IMR-90 (cell line): ENCODE results near the gene WDR89. TPM values are rescaled to one million over a fixed set of nuclear protein-coding genes. Genes with fewer than 3 reads are reported as not detected.

Experiments used
- ATAC-seq: fragments of 200-7000 bp; cut with Tn5 transposase; 2 replicates; pipeline ENCODE4 v1.9.1; 2020; ENCODE audit warnings: low read depth, mild to moderate bottlenecking, moderate library complexity
- BruUV-seq: library from RNA; stranded (reverse); fragments of 400-500 nt; replicated peaks from 2 replicates; lab custom pipeline; 2021; lab: Mats Ljungman, UMichigan
- CTCF ChIA-PET: fragments of 300-600 bp; formaldehyde crosslinking; extraction: SDS; loops from one replicate; lab custom pipeline; 2021; ENCODE audit warnings: antibody characterized with exemption; lab: Yijun Ruan, JAX
- POLR2A ChIA-PET: fragments of 300-600 bp; sonication (Branson Sonifier 250); formaldehyde crosslinking; loops from one replicate; lab custom pipeline; 2022; ENCODE audit warnings: antibody characterized with exemption; ENCODE audit not compliant: unreplicated experiment; lab: Charles Lee
- DNase-seq: peaks from one replicate; pipeline ENCODE4 v3.0.0; 2013
- H2AFZ ChIP-seq: replicated peaks from 2 replicates; pipeline ENCODE3; 2013; ENCODE audit warnings: low read length, mild to moderate bottlenecking; ENCODE audit not compliant: poor library complexity
- H2AK5ac ChIP-seq: 2 replicates; pipeline ENCODE4 v1.6.1; 2013; ENCODE audit warnings: low read depth, low read length, inconsistent platforms
- H2AK9ac ChIP-seq: replicated peaks from 2 replicates; pipeline ENCODE3; 2013; ENCODE audit warnings: mild to moderate bottlenecking, low read depth, low read length, moderate library complexity; ENCODE audit not compliant: poor library complexity
- H2BK120ac ChIP-seq: 2 replicates; pipeline ENCODE4 v1.6.1; 2013; ENCODE audit warnings: low read depth, low read length, inconsistent platforms
- H2BK15ac ChIP-seq: 3 replicates; pipeline ENCODE4 v1.6.1; 2013; ENCODE audit warnings: low read depth, low read length, inconsistent platforms
- H2BK20ac ChIP-seq: 2 replicates; pipeline ENCODE4 v1.6.1; 2013; ENCODE audit warnings: low read depth, mild to moderate bottlenecking, inconsistent platforms, low read length, moderate library complexity
- H2BK5ac ChIP-seq: 2 replicates; pipeline ENCODE4 v1.6.1; 2013; ENCODE audit warnings: mild to moderate bottlenecking, low read depth, low read length, inconsistent platforms; ENCODE audit not compliant: poor library complexity, severe bottlenecking
- H3K14ac ChIP-seq: replicated peaks from 2 replicates; pipeline ENCODE4 v1.6.1; 2013; ENCODE audit warnings: low read depth, low read length, inconsistent platforms
- H3K18ac ChIP-seq: 2 replicates; pipeline ENCODE4 v1.6.1; 2013; ENCODE audit warnings: low read depth, low read length, control low read depth
- H3K23ac ChIP-seq: 2 replicates; pipeline ENCODE4 v1.6.1; 2013; ENCODE audit warnings: low read depth, low read length, inconsistent platforms
- H3K27ac ChIP-seq: 2 replicates; pipeline ENCODE4 v1.5.1; 2013; ENCODE audit warnings: mild to moderate bottlenecking, control low read depth, low read length; ENCODE audit not compliant: insufficient read depth
- H3K27me3 ChIP-seq: 2 replicates; pipeline ENCODE4 v1.6.1; 2013; ENCODE audit warnings: low read length; ENCODE audit not compliant: control insufficient read depth, insufficient read depth
- H3K36me3 ChIP-seq: 2 replicates; pipeline ENCODE4 v1.6.1; 2013; ENCODE audit warnings: low read length, mixed read lengths; ENCODE audit not compliant: control insufficient read depth, insufficient read depth
- H3K4ac ChIP-seq: 2 replicates; pipeline ENCODE4 v1.6.1; 2013; ENCODE audit warnings: low read depth, low read length, inconsistent platforms
- H3K4me1 ChIP-seq: 2 replicates; pipeline ENCODE4 v1.6.1; 2013; ENCODE audit warnings: low read length, mixed read lengths; ENCODE audit not compliant: control insufficient read depth, insufficient read depth
- H3K4me2 ChIP-seq: 2 replicates; pipeline ENCODE4 v1.6.1; 2013; ENCODE audit warnings: low read depth, mild to moderate bottlenecking, control low read depth, low read length, moderate library complexity
- H3K4me3 ChIP-seq: 2 replicates; pipeline ENCODE4 v1.5.1; 2013; ENCODE audit warnings: low read depth, mild to moderate bottlenecking, control low read depth, low read length, moderate library complexity; ENCODE audit not compliant: insufficient read depth
- H3K56ac ChIP-seq: 2 replicates; pipeline ENCODE4 v1.6.1; 2013; ENCODE audit warnings: low read length, inconsistent platforms; ENCODE audit not compliant: insufficient read depth; ENCODE audit errors: extremely low read depth
- H3K79me1 ChIP-seq, 2 experiments: 2 replicates each; pipeline ENCODE4 v1.6.1; 2013; ENCODE audit warnings: low read length in 2 of 2, inconsistent platforms in 1 of 2, low read depth in 1 of 2
- H3K9ac ChIP-seq: 2 replicates; pipeline ENCODE4 v1.6.1; 2013; ENCODE audit warnings: low read depth, low read length, control low read depth
- H3K9me1 ChIP-seq: 2 replicates; pipeline ENCODE4 v1.6.1; 2013; ENCODE audit warnings: low read length, inconsistent platforms; ENCODE audit not compliant: insufficient read depth
- H3K9me3 ChIP-seq: 2 replicates; pipeline ENCODE4 v1.6.1; 2013; ENCODE audit warnings: low read length; ENCODE audit not compliant: control insufficient read depth, insufficient read depth
- H4K20me1 ChIP-seq: 2 replicates; pipeline ENCODE4 v1.6.1; 2013; ENCODE audit warnings: low read length, inconsistent platforms; ENCODE audit not compliant: insufficient read depth
- H4K5ac ChIP-seq: 2 replicates; pipeline ENCODE4 v1.6.1; 2013; ENCODE audit warnings: mild to moderate bottlenecking, low read depth, low read length, control low read depth
- H4K8ac ChIP-seq, 2 experiments: 2 replicates each; pipeline ENCODE4 v1.6.1; 2013; ENCODE audit warnings: low read depth in 2 of 2, low read length in 2 of 2, control low read depth in 1 of 2, inconsistent platforms in 1 of 2
- H4K91ac ChIP-seq: 2 replicates; pipeline ENCODE4 v1.6.1; 2013; ENCODE audit warnings: low read depth, low read length, inconsistent platforms; ENCODE audit not compliant: insufficient read depth
- ELK1 ChIP-seq: fragments of 150-350 bp; IDR thresholded peaks from 2 replicates; pipeline ENCODE4 v1.6.1; 2016; ENCODE audit warnings: low read depth, mild to moderate bottlenecking, low read length, moderate library complexity, borderline replicate concordance
- MAFK ChIP-seq: IDR thresholded peaks from 2 replicates; pipeline ENCODE4 v1.6.1; 2012; ENCODE audit warnings: low read depth, low read length, improper control_type of control experiment
- MAZ ChIP-seq: IDR thresholded peaks from 2 replicates; pipeline ENCODE4 v1.6.1; 2012; ENCODE audit warnings: low read depth, mild to moderate bottlenecking, low read length, improper control_type of control experiment, moderate library complexity, borderline replicate concordance
- RCOR1 ChIP-seq: IDR thresholded peaks from 2 replicates; pipeline ENCODE4 v1.6.1; 2012; ENCODE audit warnings: mild to moderate bottlenecking, low read length, improper control_type of control experiment; ENCODE audit not compliant: insufficient replicate concordance
- RFX5 ChIP-seq: IDR thresholded peaks from 2 replicates; pipeline ENCODE4 v1.8.0; 2012; ENCODE audit warnings: low read depth, mild to moderate bottlenecking, low read length, moderate library complexity
- USF2 ChIP-seq: fragments of 150-350 bp; IDR thresholded peaks from 2 replicates; pipeline ENCODE4 v1.6.1; 2017; ENCODE audit warnings: mild to moderate bottlenecking, antibody characterized with exemption, low read length, low read depth
- WGBS, 2 experiments: methylation state at CpG; one replicate each; pipeline versions ENCODE4 v1.1.5 to v1.1.7; 2013; ENCODE audit warnings: missing lambda C conversion rate in 2 of 2; ENCODE audit not compliant: insufficient read length in 1 of 2; ENCODE audit errors: extremely low coverage in 2 of 2; 5-methylcytosine and 5-hydroxymethylcytosine counted together
- dilution Hi-C: fragments of 300-500 bp; cut with HindIII; formaldehyde crosslinking; loops from one replicate; pipeline ENCODE4 v1.14.3; 2018; ENCODE audit warnings: low sequenced_read_pairs; ENCODE audit not compliant: unreplicated experiment
- in situ Hi-C: fragments of 300-500 bp; cut with MboI; formaldehyde crosslinking; loops from 3 replicates; pipeline ENCODE4 v1.14.3; 2019; ENCODE audit warnings: low sequenced_read_pairs, inconsistent platforms, mixed read lengths
- intact Hi-C: fragments of 100-400 bp; cut with micrococcal nuclease; formaldehyde crosslinking; loops from 2 replicates; pipeline ENCODE4 v1.10.0; 2022
- polyA plus RNA-seq, 3 experiments: library from polyadenylated mRNA; depleted of rRNA; stranded (reverse); fragments of >200 nt; gene quantifications; 2 replicates each; pipeline ENCODE4 v1.2.3, GENCODE V29; 2012; ENCODE audit warnings: low replicate concordance in 1 of 3
- total RNA-seq: library from RNA; depleted of rRNA; stranded (reverse); fragments of >200 nt; gene quantifications from 2 replicates; pipeline ENCODE4 v1.2.3, GENCODE V29; 2012

Gene WDR89
- total and polyA plus RNA-seq, 2 of the 4 experiments (the other 2 are of a cell fraction) = 4.3 to 10.2 TPM

GRCh38 chr14:63611078-63611477, 30.6 kb downstream of the WDR89 start:
- H3K27me3 ChIP-seq = no peaks in the 10 kb centered on the region
- no peak overlapping the region for H2BK20ac ChIP-seq
- ATAC-seq (no peak), DNase-seq (no peak)
- no peak overlapping the region for H3K4me3 ChIP-seq
- BruUV-seq = no TSS peak
- ChIA-PET CTCF (no interaction called here), POLR2A (no interaction called here)
- no peak overlapping the region for H4K5ac ChIP-seq
- TF ChIP-seq MAFK (no peak), ELK1 (no peak), RFX5 (no peak), USF2 (no peak), RCOR1 (no peak), MAZ (no peak)
- in situ Hi-C loops = no loop called here
- H2AK9ac ChIP-seq = no peak overlapping the region
- no peak overlapping the region for H3K23ac ChIP-seq
- H3K4me2 ChIP-seq = no peak overlapping the region
- H3K36me3 ChIP-seq = 0 out of 2 replicates have a peak, but pooled peaks cover 3% of the 10 kb centered on the region
- no peak overlapping the region for H4K91ac ChIP-seq
- no peak overlapping the region for H3K4ac ChIP-seq
- dilution Hi-C loops = no loop called here
- H2AK5ac ChIP-seq = no peak overlapping the region; the same call in 1 of the 2 replicates
- no peak overlapping the region for H2BK120ac ChIP-seq
- peaks cover 9 to 34% of the 10 kb centered on the region in 2 experiments for H3K79me1 ChIP-seq
- H3K9me1 ChIP-seq = peaks cover 2% of the 10 kb centered on the region
- H3K14ac ChIP-seq = no peak overlapping the region
- no peak overlapping the region for H3K56ac ChIP-seq
- no peak overlapping the region for H3K18ac ChIP-seq
- H2AFZ ChIP-seq = no peak overlapping the region
- H3K4me1 ChIP-seq = peaks cover 3% of the 10 kb centered on the region; the same call in 1 of the 2 replicates
- no peak overlapping the region for H4K8ac ChIP-seq
- H3K27ac ChIP-seq = no peak overlapping the region
- WGBS, 2 experiments = 100% methylated on average over 1 of the region's 7 CpGs; no CpG with 5 or more reads in 1 of the 2 experiments
- no peaks in the 10 kb centered on the region for H3K9me3 ChIP-seq
- intact Hi-C loops = no loop called here
- no peak overlapping the region; the same call in 2 of the 3 replicates for H2BK15ac ChIP-seq
- H3K9ac ChIP-seq = no peak overlapping the region
- H2BK5ac ChIP-seq = no peak overlapping the region
- H4K20me1 ChIP-seq = no peaks in the 10 kb centered on the region
